GM21381 (cell line): ENCODE results near the gene FOXE1.

ENCODE experiments used
- ATAC-seq: cut with Tn5 transposase; IDR thresholded peaks from one replicate; pipeline ENCODE4 v1.9.1; 2021; ENCODE audit warnings: mild to moderate bottlenecking, moderate library complexity; ENCODE audit not compliant: unreplicated experiment

The FOXE1 gene

DNA sequence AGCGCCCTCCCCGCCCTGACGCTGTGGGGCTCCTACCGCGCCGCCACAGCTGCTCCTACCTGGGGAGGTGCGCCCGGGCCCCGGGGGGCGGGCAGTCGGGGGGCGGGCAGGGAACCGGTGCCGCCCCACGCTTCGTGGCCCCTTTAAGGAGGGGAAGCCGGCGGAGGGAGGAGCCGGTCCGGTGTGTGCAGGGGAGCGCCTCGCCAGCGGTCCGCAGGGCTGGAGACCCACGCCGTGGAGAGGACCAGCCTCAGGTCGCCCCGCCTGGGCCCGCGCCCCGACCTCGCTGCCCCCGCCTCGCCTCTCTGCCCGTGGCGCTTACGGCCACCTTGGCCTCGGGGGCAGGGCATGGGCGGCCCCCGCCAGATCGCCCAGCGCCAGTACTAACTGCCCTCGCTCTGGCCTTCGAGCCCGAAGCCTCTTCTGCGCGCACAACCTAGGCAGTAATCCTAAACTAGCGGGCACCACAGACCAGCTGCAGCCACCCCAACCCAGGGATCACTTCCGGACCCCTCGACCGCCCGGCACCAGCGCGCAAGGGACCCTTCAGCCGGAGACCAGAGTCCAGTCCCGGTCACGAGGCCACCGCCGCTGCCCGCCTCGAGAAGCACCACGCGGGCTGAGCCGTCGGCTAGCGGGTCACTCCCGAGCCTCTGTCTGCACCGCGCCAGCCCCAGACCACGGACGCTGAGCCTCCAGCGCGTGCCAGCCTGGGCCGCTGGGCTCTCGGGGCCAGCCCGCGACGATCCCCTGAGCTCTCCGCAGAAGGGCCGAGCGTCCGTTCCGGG lies at the start of gene FOXE1:
Gene FOXE1 (plus strand): TSS at position 171 of the 788 bp plus-strand sequence. CDS start 689 bp downstream, outside the sequence.
- ATAC-seq: no peak

DNA sequence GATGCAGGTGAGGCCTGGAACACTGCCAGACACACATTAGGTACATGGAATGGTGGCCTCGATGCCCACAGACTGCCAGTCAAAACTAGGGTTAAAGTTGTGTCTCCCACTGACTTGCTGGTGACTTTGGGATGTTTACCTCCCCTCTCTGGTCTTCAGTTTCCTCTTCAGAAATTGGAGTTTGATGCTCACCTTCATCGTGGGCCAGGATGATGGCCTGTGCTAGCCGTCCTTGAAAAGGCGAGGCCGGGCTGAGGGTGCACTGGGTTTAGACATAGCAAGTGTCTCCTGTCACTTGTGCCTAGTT lies 49.0 kb upstream of the FOXE1 start:
- ATAC-seq: no peak

DNA sequence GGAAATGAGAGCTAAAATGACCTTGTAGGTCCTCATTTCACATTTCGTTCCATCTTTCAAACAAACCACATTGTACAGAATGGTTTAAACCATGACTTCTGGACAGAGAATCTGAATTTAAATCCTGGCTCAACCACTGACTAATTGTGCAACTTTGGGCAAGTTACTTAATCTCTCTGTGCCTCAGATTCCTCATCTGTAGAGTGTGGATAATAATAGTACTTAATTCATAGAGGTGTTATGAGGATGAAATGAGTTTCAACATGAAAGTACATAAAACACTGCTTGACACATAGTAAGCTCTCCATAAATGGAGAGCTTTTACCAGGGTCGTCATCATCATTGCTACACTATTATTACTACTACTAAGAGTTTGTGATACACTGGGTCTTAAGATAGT lies 46.3 kb upstream of the FOXE1 start:
- no peak for ATAC-seq

DNA sequence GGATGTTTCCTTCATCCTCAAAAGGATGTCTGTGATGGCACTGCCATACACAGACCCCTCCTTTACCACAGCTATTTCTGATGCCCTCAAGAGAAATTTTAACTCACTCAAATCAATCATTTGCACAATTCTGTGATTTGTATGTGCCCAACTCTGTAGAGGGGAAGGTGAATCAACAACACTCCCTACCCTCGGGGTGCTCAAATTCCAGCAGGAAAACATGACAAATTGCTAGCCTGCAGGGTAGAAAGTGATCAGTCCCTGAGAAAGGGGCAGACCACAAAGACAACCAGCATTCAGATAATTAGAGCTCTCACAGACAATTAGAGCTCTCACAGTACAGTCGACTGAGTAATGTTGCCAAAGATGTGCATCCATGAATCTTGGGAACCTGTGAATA lies 45.3 kb upstream of the FOXE1 start:
- no peak for ATAC-seq

DNA sequence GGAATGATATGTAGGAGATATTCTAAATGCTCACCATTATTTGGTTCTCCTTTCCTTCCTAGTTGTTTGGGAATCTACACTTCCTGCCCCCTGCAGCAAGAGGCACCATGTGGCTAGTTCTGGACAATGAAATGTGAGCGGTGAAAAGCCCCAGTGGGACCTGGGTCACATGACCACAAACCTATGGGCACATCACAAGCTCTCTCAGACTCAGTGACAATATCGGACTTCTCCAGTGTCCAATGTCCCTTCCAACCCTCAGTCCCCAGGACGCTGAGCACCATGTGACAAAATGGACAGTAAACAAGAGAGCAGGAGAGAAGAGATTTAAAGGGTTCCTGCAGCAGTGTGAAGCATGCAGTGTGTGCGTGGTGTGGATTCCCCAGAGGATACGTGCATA lies 44.6 kb upstream of the FOXE1 start:
- ATAC-seq: no peak

GRCh38 chr9:97808972-97809371 lies 44.1 kb upstream of the FOXE1 start:
- ATAC-seq: no peak

- no peak for ATAC-seq
These were observed 43.2 kb upstream of the FOXE1 start for GRCh38 chr9:97809666-97810344.

DNA sequence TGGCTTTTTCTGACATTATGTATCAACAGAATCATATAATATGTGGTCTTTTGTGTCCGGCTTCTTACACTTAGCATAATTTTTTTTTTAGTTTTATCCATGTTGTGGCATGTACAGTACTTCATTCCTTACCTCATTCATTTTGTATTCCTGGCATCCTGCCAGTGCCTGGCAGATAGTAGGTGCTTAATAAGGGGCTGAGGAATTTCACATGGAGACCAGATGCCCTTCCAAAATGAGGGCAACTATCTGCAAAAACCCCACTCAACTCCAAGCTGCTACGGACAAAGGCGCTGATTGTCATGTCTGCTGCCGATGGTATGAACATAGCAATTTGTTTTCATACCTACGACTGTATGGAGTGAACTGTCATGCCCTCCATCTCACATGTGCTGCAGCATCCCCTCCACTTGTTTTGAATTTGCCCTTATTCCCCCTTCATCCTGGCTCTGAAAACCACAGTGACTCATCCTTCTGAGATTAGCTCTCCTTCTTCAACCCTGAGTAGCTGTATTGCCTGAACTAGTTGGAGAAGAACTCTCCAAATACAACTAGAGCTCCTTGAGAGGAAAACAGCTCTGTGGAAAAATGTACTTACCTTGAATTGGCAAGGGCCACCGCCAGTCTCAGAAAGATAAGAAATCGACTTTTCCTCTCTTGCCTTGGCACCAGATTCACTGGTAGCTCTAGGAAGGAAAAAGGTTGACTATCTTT lies 41.3 kb upstream of the FOXE1 start:
- no peak for ATAC-seq

GRCh38 chr9:97812247-97812543 lies 40.8 kb upstream of the FOXE1 start:
- no peak for ATAC-seq

- no peak for ATAC-seq
These were observed 40.0 kb upstream of the FOXE1 start for GRCh38 chr9:97813072-97813471.

GRCh38 chr9:97819735-97820134 lies 33.3 kb upstream of the FOXE1 start:
- ATAC-seq: no peak

DNA sequence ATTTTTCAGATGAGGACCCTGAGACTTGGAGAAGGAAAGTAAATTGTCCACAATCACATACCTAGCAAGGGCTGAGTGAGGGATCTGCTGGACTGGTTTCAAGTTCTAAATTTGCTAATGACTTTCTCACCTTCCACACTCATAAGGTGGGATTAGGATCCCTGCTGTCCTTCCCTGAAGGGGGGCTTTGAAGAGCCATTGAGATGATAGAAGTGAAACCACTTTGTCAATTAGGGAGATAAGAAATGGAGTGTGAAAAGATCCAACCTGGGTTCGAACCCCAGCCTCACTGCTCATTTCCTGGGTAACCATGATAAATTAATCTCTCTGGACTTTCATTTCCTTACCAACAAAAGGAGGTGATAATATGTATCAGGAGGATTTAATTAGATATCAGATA lies 32.7 kb upstream of the FOXE1 start:
- no peak for ATAC-seq

GRCh38 chr9:97830884-97831829 lies 21.9 kb upstream of the FOXE1 start:
- ATAC-seq: no peak

GRCh38 chr9:97831843-97832636 lies 21.0 kb upstream of the FOXE1 start:
- ATAC-seq: no peak

- ATAC-seq: no peak
These were observed 12.5 kb upstream of the FOXE1 start for GRCh38 chr9:97840521-97840920.

DNA sequence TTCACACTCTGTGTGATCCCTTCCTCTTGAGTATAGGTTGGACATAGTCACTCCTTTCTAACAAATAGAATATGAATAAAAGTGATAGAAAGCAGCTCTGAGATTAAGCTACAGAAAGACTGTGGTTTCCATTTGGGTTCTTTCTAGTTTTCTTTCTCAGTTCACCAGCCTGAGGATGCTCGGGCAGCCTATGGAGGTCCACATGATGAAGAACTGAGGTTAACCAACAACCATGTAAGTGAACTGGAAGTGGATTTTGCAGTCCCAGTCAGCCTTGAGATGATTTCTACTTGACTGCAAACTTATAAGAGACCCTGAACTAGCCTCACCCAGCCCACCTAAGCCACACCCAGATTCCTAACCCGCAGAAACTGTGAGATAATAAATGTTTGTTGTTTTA lies 10.1 kb upstream of the FOXE1 start:
- ATAC-seq: no peak

- no peak for ATAC-seq
These were observed 7.9 kb upstream of the FOXE1 start for GRCh38 chr9:97845130-97845529.

DNA sequence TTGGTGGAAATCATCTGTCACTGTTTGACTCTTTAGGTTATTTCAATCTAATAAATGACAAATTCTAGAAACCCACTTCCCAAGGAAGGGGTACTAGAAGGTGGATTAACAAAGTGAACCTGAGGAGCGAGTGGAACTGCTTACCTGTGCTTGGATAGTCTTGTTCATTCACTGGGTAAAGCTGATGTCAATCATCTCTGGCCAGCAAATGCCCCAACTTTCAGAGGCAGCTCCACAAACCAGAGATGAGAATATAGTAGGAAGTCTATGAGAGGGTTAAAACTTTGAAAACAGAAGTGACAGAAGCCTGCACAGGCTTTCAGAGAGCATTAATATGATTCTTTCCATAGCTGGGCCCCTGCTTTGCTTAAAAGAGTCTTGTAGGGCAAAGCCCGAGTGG lies 7.3 kb upstream of the FOXE1 start:
- no peak for ATAC-seq

GRCh38 chr9:97846347-97846746 lies 6.7 kb upstream of the FOXE1 start:
- no peak for ATAC-seq

GRCh38 chr9:97847474-97848214 lies 5.4 kb upstream of the FOXE1 start:
- no peak for ATAC-seq
